HEK293 (cell line): ENCODE results near the gene CLCN3.

Experiments
- CTCF ChIA-PET: fragments of 350-600 bp; formaldehyde crosslinking; extraction: SDS; loops from one replicate; lab custom pipeline; 2021; ENCODE audit warnings: antibody characterized with exemption; lab: Yijun Ruan, JAX
- POLR2A ChIA-PET: fragments of 300-600 bp; formaldehyde crosslinking; extraction: SDS; loops from one replicate; lab custom pipeline; 2020; ENCODE audit warnings: antibody characterized with exemption, inconsistent platforms; lab: Yijun Ruan, JAX
- H3K27ac ChIP-seq: fragments of 200-500 bp; sonication (Bioruptor generic); 2 replicates; pipeline ENCODE4 v1.5.1; 2014; ENCODE audit warnings: low read depth, low read length, control low read depth, inconsistent platforms; ENCODE audit errors: extremely low read depth
- H3K36me3 ChIP-seq, 2 experiments: fragments of 200-500 bp in 1 of 2; sonication (Bioruptor generic) in 1 of 2; 1 replicate in 1 of 2; 2 replicates in 1 of 2; pipeline ENCODE4 v1.5.1; 2014 to 2017; ENCODE audit warnings: inconsistent platforms in 2 of 2, low read length in 2 of 2; ENCODE audit not compliant: control insufficient read depth in 2 of 2, insufficient read depth in 1 of 2
- H3K4me1 ChIP-seq: fragments of 200-500 bp; sonication (Bioruptor generic); 2 replicates; pipeline ENCODE4 v1.5.1; 2014; ENCODE audit warnings: mild to moderate bottlenecking, low read length, inconsistent platforms; ENCODE audit not compliant: control insufficient read depth, insufficient read depth
- H3K4me3 ChIP-seq: 2 replicates; pipeline ENCODE4 v1.5.1; 2011; ENCODE audit warnings: low read depth, mild to moderate bottlenecking, control low read depth, low read length, moderate library complexity
- H3K9me3 ChIP-seq: fragments of 200-500 bp; sonication (Bioruptor generic); 2 replicates; pipeline ENCODE4 v1.5.1; 2014; ENCODE audit warnings: low read depth, low read length, inconsistent platforms; ENCODE audit not compliant: control insufficient read depth, insufficient read depth
- GLI2 ChIP-seq: fragments of 450-650 bp; formaldehyde crosslinking; IDR thresholded peaks from 2 replicates; pipeline ENCODE4; 2017; ENCODE audit warnings: missing biosample characterization, missing genetic modification characterization, low read depth, borderline replicate concordance
- GLI4 ChIP-seq: fragments of 450-650 bp; formaldehyde crosslinking; IDR thresholded peaks from 2 replicates; pipeline ENCODE4 v1.5.1; 2016; ENCODE audit warnings: missing biosample characterization, missing genetic modification characterization
- YY2 ChIP-seq: fragments of 450-650 bp; formaldehyde crosslinking; IDR thresholded peaks from 2 replicates; pipeline ENCODE4 v1.5.1; 2016; ENCODE audit warnings: missing biosample characterization, missing genetic modification characterization
- ZNF16 ChIP-seq: fragments of 450-650 bp; formaldehyde crosslinking; IDR thresholded peaks from 2 replicates; pipeline ENCODE4 v1.5.1; 2016; ENCODE audit warnings: low read depth, missing biosample characterization, missing genetic modification characterization
- ZNF223 ChIP-seq: fragments of 450-650 bp; formaldehyde crosslinking; IDR thresholded peaks from 2 replicates; pipeline ENCODE4 v1.5.1; 2016; ENCODE audit warnings: missing biosample characterization, missing genetic modification characterization
- ZNF324 ChIP-seq: fragments of 450-650 bp; formaldehyde crosslinking; IDR thresholded peaks from 2 replicates; pipeline ENCODE4 v1.5.1; 2016; ENCODE audit warnings: missing biosample characterization, missing genetic modification characterization
- ZNF510 ChIP-seq: fragments of 450-650 bp; formaldehyde crosslinking; IDR thresholded peaks from 2 replicates; pipeline ENCODE4 v1.5.1; 2018; ENCODE audit warnings: mild to moderate bottlenecking, missing genetic modification characterization, missing biosample characterization; ENCODE audit not compliant: insufficient replicate concordance
- ZNF555 ChIP-seq: fragments of 450-650 bp; formaldehyde crosslinking; conservative IDR thresholded peaks from 2 replicates; pipeline ENCODE4 v1.5.1; 2017; ENCODE audit warnings: missing biosample characterization, mild to moderate bottlenecking, missing genetic modification characterization, inconsistent platforms
- ZNF571 ChIP-seq: fragments of 450-650 bp; formaldehyde crosslinking; IDR thresholded peaks from 2 replicates; pipeline ENCODE4 v1.5.0; 2017; ENCODE audit warnings: missing biosample characterization, missing genetic modification characterization
- ZNF621 ChIP-seq: fragments of 450-650 bp; formaldehyde crosslinking; IDR thresholded peaks from 2 replicates; pipeline ENCODE4 v1.5.1; 2017; ENCODE audit warnings: missing biosample characterization, missing genetic modification characterization
- ZNF623 ChIP-seq: fragments of 450-650 bp; formaldehyde crosslinking; IDR thresholded peaks from 2 replicates; pipeline ENCODE4 v1.5.1; 2016; ENCODE audit warnings: missing biosample characterization, missing genetic modification characterization
- ZNF658 ChIP-seq: fragments of 450-650 bp; formaldehyde crosslinking; IDR thresholded peaks from 2 replicates; pipeline ENCODE4; 2016; ENCODE audit warnings: missing biosample characterization, missing genetic modification characterization
- ZNF660 ChIP-seq: fragments of 450-650 bp; IDR thresholded peaks from 2 replicates; pipeline ENCODE4 v1.5.1; 2018; ENCODE audit warnings: missing biosample characterization, mild to moderate bottlenecking, missing genetic modification characterization
- TF ChIP-seq, protein P1 (sequence below): fragments of 450-650 bp; formaldehyde crosslinking; IDR thresholded peaks from 2 replicates; pipeline ENCODE4 v1.5.1; 2017; ENCODE audit warnings: missing biosample characterization, missing genetic modification characterization
- TF ChIP-seq, protein P2 (sequence below): fragments of 450-650 bp; formaldehyde crosslinking; IDR thresholded peaks from 2 replicates; pipeline ENCODE4 v1.5.0; 2017; ENCODE audit warnings: missing biosample characterization, missing genetic modification characterization, borderline replicate concordance
- TF ChIP-seq, protein P3 (sequence below): fragments of 450-650 bp; formaldehyde crosslinking; IDR thresholded peaks from 2 replicates; pipeline ENCODE4 v1.5.1; 2016; ENCODE audit warnings: missing biosample characterization, missing genetic modification characterization

The CLCN3 gene

DNA sequence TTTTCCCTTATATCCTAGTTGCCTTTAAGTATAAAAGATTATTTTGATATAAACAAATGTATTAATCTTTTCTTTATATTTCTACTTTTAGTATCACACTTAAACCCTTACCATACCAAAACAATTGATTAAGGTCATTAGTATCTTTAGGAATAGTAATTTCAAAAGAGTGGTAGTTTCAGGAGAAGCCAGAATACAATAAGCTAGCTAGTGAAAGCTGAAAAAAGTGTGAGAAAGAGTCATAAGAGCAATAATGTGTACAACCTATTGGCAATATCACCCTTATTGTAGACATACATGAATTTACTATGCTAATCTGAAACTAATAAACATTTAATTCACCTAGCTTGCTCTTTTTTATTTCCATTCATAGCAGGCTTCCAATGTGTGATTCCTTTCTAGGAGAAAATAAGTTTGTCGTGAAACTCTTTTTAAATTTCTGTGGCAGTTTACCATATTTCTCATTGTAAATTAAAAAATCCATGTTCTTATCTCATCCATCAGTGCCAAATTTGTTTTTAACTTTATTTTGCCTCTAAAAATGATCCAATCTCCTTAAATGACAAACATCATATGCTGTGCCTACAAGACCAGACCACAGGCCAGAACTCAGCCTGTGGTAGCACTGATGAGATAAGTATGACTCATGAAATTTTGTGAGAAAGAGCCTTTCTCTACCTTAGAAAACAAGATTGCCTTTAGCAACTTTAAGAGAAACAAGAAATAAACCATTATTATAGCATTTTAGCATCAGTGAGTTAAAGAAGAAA is 16.1 kb upstream of the CLCN3 start:
- no peaks in the 10 kb centered on the region for H3K9me3 ChIP-seq
- TF ChIP-seq ZNF660 (tag by site-specific recombination) (0 out of 2 replicates have a peak, but pooled peaks have one; percentile 19), ZNF324 (no peak), ZNF223 (tag by site-specific recombination) (no peak), ZNF571 (tag by site-specific recombination) (no peak), ZNF658 (no peak), ZNF555 (no peak), GLI2 (tag by site-specific recombination) (no peak), YY2 (no peak), GLI4 (tag by site-specific recombination) (no peak), ZNF16 (tag by site-specific recombination) (no peak), ZNF623 (tag by site-specific recombination) (no peak)
- TF ChIP-seq, protein P1, sequence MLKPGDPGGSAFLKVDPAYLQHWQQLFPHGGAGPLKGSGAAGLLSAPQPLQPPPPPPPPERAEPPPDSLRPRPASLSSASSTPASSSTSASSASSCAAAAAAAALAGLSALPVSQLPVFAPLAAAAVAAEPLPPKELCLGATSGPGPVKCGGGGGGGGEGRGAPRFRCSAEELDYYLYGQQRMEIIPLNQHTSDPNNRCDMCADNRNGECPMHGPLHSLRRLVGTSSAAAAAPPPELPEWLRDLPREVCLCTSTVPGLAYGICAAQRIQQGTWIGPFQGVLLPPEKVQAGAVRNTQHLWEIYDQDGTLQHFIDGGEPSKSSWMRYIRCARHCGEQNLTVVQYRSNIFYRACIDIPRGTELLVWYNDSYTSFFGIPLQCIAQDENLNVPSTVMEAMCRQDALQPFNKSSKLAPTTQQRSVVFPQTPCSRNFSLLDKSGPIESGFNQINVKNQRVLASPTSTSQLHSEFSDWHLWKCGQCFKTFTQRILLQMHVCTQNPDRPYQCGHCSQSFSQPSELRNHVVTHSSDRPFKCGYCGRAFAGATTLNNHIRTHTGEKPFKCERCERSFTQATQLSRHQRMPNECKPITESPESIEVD (tag by site-specific recombination): peak; percentile 50
- TF ChIP-seq, protein P2, sequence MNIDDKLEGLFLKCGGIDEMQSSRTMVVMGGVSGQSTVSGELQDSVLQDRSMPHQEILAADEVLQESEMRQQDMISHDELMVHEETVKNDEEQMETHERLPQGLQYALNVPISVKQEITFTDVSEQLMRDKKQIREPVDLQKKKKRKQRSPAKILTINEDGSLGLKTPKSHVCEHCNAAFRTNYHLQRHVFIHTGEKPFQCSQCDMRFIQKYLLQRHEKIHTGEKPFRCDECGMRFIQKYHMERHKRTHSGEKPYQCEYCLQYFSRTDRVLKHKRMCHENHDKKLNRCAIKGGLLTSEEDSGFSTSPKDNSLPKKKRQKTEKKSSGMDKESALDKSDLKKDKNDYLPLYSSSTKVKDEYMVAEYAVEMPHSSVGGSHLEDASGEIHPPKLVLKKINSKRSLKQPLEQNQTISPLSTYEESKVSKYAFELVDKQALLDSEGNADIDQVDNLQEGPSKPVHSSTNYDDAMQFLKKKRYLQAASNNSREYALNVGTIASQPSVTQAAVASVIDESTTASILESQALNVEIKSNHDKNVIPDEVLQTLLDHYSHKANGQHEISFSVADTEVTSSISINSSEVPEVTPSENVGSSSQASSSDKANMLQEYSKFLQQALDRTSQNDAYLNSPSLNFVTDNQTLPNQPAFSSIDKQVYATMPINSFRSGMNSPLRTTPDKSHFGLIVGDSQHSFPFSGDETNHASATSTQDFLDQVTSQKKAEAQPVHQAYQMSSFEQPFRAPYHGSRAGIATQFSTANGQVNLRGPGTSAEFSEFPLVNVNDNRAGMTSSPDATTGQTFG (tag by site-specific recombination): no peak
- TF ChIP-seq, protein P3, sequence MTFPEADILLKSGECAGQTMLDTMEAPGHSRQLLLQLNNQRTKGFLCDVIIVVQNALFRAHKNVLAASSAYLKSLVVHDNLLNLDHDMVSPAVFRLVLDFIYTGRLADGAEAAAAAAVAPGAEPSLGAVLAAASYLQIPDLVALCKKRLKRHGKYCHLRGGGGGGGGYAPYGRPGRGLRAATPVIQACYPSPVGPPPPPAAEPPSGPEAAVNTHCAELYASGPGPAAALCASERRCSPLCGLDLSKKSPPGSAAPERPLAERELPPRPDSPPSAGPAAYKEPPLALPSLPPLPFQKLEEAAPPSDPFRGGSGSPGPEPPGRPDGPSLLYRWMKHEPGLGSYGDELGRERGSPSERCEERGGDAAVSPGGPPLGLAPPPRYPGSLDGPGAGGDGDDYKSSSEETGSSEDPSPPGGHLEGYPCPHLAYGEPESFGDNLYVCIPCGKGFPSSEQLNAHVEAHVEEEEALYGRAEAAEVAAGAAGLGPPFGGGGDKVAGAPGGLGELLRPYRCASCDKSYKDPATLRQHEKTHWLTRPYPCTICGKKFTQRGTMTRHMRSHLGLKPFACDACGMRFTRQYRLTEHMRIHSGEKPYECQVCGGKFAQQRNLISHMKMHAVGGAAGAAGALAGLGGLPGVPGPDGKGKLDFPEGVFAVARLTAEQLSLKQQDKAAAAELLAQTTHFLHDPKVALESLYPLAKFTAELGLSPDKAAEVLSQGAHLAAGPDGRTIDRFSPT (tag by site-specific recombination): no peak
- no peak overlapping the region for H3K4me3 ChIP-seq
- POLR2A ChIA-PET: no interaction called here
- CTCF ChIA-PET: interaction anchor here (0.7 kb wide), 1 partner anchor 613 kb away, joined by 3 read pairs; no protein-coding TSS in a partner anchor
- no peak overlapping the region for H3K27ac ChIP-seq
- H3K36me3 ChIP-seq: peaks cover 0 to 11% of the 10 kb centered on the region in 2 experiments; a peak in 1 of 3 replicates
- no peaks in the 10 kb centered on the region for H3K4me1 ChIP-seq

DNA sequence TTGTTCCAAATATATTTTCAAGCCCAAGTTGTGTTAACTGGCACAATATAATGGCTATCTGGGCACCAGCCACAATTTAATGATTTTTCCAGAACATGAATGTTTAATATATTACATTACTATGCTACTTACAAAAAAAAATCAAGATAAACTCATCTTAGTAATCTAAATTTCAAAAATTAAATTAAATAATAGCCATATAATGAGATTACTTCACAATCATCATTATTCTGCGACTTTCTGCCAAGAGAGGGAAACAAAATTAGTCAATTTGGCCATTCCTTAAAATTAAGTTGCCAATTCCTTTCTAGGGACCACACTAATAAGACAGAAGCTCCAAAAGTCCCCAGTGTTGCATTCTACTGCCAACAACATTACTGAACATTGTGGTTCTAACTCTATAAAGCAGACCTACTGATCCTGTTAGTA is 15.5 kb upstream of the CLCN3 start:
- POLR2A ChIA-PET: no interaction called here
- Histone ChIP-seq H3K9me3 (no peaks in the 10 kb centered on the region), H3K27ac (no peak overlapping the region), H3K4me1 (no peaks in the 10 kb centered on the region), H3K36me3 (peaks cover 0 to 11% of the 10 kb centered on the region in 2 experiments; a peak in 1 of 3 replicates), H3K4me3 (no peak overlapping the region)
- CTCF ChIA-PET: no interaction called here
- no peak for TF ChIP-seq ZNF510
- no peak for TF ChIP-seq ZNF621 (tag by site-specific recombination)
